Measurements from ENCODE around the gene SPAST.
"Not testable (repeated sequence)": the region's sequence is repeated elsewhere in the genome, so short reads cannot be mapped to it uniquely, and the experiment has no call there.

SPAST gene

DNA sequence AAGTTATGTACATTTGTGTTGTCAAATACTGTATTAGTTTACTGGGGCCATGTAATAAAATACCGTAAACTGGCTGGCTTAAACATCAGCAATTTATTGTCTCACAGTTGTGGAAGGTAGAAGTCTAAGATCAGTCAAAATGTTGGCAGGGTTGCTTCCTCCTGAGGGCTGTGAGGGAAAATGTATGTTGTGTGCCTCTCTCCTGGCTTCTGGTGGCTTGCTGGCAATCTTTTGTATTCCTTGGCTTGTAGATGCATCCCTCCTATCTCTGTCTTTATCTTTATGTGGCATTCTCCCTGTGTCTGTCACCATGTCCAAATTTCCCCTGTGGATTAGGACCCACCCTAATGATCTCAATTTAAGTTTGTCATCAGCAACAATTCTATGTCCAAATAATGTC is 65.3 kb downstream of the SPAST start:
- DNase-seq = no peak

DNA sequence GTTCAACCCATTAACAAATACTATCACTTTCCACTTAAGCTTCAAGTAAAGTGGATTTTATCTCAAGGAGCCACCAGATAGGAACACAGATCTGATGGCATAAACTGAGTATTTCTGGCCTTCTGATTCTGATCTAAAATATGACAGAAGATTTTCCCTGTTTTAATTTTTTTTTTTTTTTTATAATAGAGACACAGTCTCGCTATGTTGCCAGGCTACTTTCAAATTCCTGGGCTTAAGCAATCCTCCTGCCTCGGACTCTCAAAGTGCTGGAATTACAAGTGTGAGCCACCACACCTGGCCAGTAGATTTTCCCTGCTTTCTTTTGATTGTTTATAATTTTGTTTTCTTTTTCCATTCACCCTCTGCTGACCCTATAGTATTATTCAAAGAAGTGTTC is 65.7 kb downstream of the SPAST start:
- DNase-seq = no peak

DNA sequence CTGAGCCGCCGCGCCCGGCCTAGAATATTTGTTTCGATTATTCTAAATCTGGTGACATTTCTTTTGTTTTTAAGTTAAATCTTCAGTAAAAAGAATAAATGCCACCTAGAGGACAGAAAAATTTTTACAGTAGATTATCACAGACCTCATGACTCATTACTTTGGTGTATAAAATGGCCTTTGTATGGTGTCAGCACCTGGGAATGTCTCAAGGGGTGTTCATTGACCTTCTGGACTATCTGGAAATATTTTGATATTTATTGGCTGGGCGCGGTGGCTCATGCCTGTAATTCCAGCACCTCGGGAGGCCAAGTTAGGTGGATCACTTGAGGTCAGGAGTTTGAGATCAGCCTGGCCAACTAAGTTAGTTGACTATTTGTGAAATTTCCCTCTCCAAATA is 72.1 kb downstream of the SPAST start:
- DNase-seq = peak in 1 of 2 donors; percentile 70

DNA sequence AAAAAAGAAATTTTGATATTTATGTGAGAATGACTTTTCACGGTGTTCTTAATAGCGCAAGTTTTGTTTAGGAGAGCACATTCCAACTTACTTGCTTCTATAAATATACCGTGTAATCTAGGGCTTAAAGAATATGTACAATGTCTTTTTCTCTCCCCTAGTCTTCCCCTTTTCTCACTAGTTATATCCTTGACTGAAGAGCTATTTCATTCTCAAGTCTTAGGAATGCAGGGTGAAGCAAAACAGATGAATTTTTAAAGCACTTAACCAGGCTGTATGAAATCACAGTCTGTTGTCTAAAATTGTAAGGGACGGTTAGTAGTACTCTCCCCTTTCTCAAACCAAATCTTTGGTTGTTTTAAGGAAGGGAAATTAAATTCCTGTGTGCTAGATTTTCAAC is 72.7 kb downstream of the SPAST start:
- DNase-seq = no peak

DNA sequence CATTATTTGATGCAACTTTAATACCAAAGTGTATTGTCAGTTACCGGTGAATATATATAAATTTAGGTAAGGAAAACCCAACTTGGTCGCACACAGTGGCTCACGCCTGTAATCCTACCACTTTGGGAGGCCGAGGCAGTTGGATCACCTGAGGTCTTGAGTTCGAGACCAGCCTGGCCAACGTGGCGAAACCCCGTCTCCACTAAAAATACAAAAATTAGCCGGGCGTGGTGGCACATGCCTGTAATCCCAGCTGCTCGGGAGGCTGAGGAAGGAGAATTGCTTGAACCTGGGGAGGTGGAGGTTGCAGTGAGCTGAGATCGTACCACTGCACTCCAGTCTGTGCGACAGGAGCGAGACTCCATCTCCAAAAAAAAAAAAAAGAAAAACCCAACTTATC is 88.2 kb downstream of the SPAST start:
- DNase-seq = not testable (repeated sequence)

DNA sequence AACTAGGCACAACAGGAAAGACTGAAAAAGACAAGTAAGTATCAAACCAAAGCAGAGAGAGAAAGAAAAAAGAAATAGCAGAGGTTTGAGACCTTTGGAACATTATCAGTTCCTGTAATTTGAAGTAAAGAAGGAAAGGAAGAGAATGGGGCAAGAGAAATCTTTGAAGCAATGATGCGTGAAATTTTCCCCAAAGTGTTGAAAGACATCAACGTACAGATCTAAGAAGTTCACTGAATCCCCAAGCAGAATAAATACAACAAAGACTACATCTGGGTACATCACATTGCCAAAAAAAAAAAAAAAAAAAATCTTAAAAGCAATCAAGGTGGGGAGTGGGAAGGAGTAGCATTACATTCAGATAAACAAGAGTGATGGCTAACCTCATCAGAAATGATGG is 96.3 kb downstream of the SPAST start:
- no peak for DNase-seq

DNA sequence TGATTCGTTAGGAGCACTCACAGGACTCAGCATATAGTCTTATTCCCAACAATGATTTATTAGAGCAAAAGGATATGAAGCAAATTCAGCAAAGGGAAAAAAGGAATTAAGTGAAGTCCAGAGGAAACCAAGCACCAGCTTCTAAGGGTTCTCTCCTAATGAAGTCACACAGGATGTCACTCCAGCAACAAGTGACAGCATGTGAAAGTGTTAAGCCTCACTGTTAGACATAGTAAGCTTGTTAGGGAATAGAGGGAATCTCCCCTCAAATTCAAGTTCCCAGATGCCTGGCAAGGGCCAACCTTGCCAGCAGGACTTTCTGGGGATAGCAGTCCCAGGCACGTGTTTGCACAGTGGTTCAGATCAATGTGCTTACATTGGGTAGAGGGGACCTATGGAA is 97.9 kb downstream of the SPAST start:
- DNase-seq = no peak

DNA sequence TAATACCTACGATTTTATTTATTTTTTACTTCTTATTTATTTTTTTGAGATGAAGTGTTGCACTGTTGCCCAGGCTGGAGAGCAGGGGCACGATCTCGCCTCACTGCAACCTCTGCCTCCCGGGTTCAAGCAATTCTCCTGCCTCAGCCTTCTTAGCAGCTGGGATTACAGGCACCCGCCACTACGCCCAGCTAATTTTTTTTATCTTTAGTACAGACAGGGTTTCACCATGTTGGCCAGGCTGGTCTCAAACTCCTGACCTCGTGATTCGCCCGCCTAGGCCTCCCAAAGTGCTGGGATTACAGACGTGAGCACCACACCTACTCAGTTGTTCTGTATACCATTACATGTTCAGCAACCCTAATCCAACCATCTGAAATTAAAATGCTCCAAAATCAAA is 100.9 kb downstream of the SPAST start:
- DNase-seq = not testable (repeated sequence)

DNA sequence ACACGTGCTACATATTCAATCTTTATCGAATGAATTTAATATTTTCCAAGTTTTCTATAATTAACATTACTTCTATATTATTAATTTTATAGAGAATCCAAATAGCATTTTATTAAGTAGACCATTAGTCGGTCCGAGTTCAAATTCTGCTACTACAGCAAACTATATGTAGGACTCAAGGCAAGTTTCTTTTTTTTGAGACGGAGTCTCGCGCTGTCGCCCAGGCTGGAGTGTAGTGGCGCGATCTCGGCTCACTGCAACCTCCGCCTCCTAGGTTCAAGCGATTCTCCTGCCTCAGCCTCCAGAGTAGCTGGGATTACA is 101.6 kb downstream of the SPAST start:
- DNase-seq = not testable (repeated sequence)

DNA sequence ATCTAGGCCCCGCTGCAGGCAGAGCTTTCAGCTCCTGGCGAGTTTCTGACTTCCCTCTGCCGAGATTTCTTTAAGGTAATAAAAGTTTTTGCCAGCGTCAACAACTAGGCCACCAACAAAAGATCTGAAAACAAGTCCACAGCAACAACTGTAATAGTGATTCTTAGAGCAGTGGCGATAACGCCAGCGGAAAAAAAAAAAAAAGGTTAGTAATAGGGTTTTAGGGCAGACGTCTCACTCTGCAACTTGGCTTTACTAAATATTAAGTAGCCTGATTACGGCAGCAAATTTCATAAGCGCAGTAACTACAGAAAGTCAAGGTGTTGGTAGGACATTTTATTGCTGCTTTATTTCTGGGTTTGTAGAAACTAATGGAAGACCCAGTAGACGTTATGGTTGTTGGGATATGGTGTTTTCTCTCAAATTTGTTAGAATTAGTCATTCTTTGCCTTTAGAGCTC is 102.8 kb downstream of the SPAST start:
- DNase-seq = no peak

DNA sequence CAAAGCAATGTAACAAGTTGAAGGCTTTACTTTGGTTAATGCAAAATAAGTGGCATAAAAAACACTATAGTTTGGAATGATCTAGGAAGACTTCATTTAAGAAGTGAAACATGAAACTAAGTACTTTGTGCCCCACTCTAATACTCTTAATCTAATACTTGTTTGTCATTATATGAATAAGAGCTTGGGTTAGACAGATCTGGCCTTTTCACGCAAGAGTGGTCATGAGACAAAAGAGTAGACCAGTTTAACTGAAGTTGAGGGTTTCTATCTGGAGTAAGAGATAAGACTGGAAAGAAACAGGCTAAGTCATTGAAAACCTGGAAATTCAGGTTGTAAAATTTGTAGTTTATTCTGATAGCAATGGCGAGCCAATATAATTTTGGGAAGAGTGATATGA is 105.2 kb downstream of the SPAST start:
- DNase-seq = no peak

DNA sequence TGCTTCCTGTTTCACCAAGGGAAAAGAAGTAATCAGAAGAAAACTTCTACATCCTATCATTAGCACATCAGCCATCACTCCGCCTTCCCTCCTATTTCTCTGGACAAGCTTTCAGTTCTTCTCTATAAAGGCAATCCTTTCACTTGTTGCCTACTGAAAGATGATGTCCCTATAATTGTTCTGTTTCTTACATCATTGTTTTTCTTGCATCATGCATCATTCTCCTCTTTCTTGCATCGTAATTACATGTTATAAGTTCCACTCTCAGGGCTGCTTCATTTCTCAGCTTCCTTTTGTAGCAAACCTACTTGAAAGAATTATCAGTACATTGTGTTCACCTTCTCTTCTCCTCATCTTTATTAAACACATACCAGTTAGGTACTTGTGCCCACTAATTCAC is 109.5 kb downstream of the SPAST start:
- DNase-seq = no peak

DNA sequence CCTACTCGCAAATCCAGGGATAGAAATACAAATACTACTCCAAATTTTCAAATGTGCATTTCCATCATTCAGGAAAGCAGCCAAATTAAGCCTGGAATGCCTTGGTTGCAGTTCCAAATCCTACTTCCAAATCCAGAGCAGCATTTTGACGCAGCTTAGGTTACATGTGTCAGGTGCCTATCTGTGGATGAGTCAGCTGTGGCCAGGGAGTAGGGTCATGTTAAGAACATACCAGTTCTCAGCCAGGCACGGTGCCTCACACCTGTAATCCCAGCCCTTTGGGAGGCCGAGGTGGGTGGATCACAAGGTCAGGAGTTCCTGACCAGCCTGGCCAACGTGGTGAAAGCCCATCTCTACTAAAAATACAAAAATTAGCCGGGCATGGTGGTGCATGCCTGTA is 119.3 kb downstream of the SPAST start:
- no peak for DNase-seq

DNA sequence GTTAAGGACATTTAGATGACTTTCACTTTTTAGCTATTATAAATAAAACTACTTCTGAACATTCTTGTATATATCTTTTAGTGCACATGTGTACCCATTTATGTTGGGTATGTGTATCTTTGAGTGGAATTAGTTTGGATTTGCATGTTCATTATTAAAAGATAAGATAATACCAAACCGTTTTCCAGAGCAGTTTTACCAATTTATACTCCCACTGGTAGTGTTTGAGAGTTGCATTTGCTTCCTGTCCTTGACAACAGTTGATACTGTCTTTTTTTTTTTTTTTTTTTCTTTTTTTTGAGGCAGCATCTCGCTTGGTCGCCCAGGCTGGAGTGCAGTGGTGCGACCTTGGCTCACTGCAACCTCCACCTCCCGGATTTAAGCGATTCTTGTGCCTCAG is 125.7 kb downstream of the SPAST start:
- DNase-seq = no peak

DNA sequence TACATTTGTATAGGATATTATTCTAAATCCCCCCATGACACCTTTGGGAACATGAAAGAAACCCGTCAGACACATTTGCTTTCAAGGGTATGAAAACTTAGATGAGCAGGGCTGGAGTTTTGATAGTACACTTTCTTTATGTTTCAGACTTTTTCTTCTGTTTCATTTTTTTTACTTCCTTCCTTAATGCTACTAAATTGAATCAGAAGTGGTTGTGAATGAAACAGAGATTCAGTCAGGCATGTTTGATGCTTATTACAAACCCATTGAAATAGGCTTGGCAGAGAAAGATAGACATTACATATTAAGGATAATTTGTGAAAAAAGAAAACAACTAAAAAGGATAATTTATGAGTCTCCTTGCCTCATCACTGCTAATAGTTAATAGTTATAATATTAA is 129.1 kb downstream of the SPAST start:
- DNase-seq = no peak

DNA sequence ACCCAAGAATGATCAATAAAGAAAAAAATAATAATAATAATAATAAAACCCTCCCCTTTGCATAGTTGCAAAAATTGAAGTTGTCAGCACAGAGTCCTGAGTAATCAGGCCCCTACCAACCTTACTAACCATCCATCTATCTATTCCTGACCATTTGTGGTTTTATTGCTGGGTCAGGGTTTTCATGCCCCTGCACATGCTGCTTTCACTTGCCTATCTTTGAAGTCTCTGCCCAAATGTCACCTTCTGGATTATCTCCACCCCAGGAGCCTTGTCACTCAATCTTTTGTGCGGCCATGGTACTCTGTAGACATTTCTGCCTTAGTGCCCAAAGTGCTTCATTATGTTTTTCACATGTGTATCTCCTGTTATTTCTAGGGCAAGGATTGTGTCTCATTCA is 137.5 kb downstream of the SPAST start:
- DNase-seq = no peak

DNA sequence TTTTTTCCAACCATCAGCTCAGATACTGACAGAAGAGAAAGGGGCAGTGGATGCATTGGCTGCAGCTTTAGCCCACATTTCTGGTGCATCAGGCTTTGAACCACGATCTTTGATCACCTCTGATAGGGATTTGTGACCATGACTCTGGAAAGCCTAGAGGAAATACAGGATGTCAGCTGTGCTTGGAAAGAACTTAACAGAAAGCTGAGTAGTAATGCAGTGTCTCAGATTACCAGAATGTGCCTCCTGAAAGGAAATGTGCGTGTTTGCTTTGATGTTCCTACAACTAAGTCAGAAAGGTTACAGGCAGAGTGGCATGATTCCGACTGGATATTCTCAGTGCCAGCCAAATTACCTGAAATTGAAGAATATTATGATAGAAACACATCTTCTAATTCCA is 140.1 kb downstream of the SPAST start:
- DNase-seq = not testable (repeated sequence)

Data from bone marrow (tissue), 2 donors.